H1 (cell line): ENCODE data around the gene DMWD. TPM values are rescaled to one million over a fixed set of nuclear protein-coding genes. Genes with fewer than 3 reads are reported as not detected.

ENCODE experiments used
- PHF8 ChIP-seq: fragments of 200-600 bp; sonication (generic); conservative IDR thresholded peaks from 2 replicates; pipeline ENCODE4 v1.7.1; 2012; ENCODE audit warnings: low read depth, mild to moderate bottlenecking, inconsistent platforms, low read length, moderate library complexity
- RBBP5 ChIP-seq: IDR thresholded peaks from 2 replicates; pipeline ENCODE4 v1.7.1; 2012; ENCODE audit warnings: low read depth, mild to moderate bottlenecking, inconsistent platforms, low read length, moderate library complexity, borderline replicate concordance
- polyA plus RNA-seq, 7 experiments: library from polyadenylated mRNA; depleted of rRNA in 3 of 7; stranded (reverse) in 5 of 7; unstranded in 2 of 7; fragments of >200 nt in 5 of 7; fragments of 200-250 nt in 2 of 7; gene quantifications; 1 replicate in 5 of 7; 2 replicates in 1 of 7; 4 replicates in 1 of 7; pipeline versions ENCODE4 v1.2.1 to v1.2.3, GENCODE V29; 2011 to 2013; ENCODE audit warnings: missing spikeins in 2 of 7, mixed read lengths in 2 of 7
- total RNA-seq: library from RNA; stranded (reverse); fragmentation: NEBNext Ultra II Directional; extraction: Animal tissue kit (Norgen Biotek cat#: 25700); gene quantifications from 2 replicates; pipeline ENCODE4 v1.2.1, GENCODE V29; 2021

DMWD gene
- total and polyA plus RNA-seq, 2 of the 8 experiments (the other 6 are each of a cell fraction or from before 2014, with no cell fraction given), result 13.6 to 41.0 TPM

GRCh38 chr19:45767410-45767880 is 25.2 kb downstream of the DMWD start (continued):
- no peak for TF ChIP-seq PHF8
- no peak for TF ChIP-seq RBBP5
